ENCODE results near the gene CRTC1.
"Not testable (repeated sequence)": the region's sequence is repeated elsewhere in the genome, so short reads cannot be mapped to it uniquely, and the experiment has no call there.

GRCh38 chr19:18680148-18680547, 3.3 kb upstream of the CRTC1 start:
- TF ChIP-seq, protein P1, sequence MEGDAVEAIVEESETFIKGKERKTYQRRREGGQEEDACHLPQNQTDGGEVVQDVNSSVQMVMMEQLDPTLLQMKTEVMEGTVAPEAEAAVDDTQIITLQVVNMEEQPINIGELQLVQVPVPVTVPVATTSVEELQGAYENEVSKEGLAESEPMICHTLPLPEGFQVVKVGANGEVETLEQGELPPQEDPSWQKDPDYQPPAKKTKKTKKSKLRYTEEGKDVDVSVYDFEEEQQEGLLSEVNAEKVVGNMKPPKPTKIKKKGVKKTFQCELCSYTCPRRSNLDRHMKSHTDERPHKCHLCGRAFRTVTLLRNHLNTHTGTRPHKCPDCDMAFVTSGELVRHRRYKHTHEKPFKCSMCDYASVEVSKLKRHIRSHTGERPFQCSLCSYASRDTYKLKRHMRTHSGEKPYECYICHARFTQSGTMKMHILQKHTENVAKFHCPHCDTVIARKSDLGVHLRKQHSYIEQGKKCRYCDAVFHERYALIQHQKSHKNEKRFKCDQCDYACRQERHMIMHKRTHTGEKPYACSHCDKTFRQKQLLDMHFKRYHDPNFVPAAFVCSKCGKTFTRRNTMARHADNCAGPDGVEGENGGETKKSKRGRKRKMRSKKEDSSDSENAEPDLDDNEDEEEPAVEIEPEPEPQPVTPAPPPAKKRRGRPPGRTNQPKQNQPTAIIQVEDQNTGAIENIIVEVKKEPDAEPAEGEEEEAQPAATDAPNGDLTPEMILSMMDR (IDR thresholded peaks at IDR 0.05) = not testable (repeated sequence)
- TF ChIP-seq POLR2A (IDR thresholded peaks at IDR 0.05) = not testable (repeated sequence)
